HG02938 (cell line): Measurements from ENCODE around the gene HNRNPA1L2.
"Not testable (repeated sequence)": the region's sequence is repeated elsewhere in the genome, so short reads cannot be mapped to it uniquely, and the experiment has no call there.

ENCODE experiments used
- ATAC-seq: cut with Tn5 transposase; IDR thresholded peaks from one replicate; pipeline ENCODE4 v1.9.1; 2021; ENCODE audit warnings: mild to moderate bottlenecking, moderate library complexity; ENCODE audit not compliant: unreplicated experiment

Gene HNRNPA1L2

GRCh38 chr13:52642131-52642530, at the start of gene HNRNPA1L2:
Gene HNRNPA1L2 (plus strand): TSS chr13:52642431. CDS start chr13:52642493, 62 bp downstream.
- ATAC-seq: no peak

- not testable (repeated sequence) for ATAC-seq
These were observed 49.1 kb upstream of the HNRNPA1L2 start for GRCh38 chr13:52593175-52593574.

GRCh38 chr13:52593812-52594211, 48.4 kb upstream of the HNRNPA1L2 start:
- not testable (repeated sequence) for ATAC-seq

GRCh38 chr13:52594295-52594694, 47.9 kb upstream of the HNRNPA1L2 start:
- not testable (repeated sequence) for ATAC-seq

GRCh38 chr13:52597676-52598075, 44.6 kb upstream of the HNRNPA1L2 start:
- no peak for ATAC-seq

- peak; percentile 24 for ATAC-seq
These were observed 43.0 kb upstream of the HNRNPA1L2 start for GRCh38 chr13:52599037-52599847.

- peak; percentile 50 for ATAC-seq
These were observed 42.2 kb upstream of the HNRNPA1L2 start for GRCh38 chr13:52599848-52600603.

GRCh38 chr13:52600666-52601065, 41.6 kb upstream of the HNRNPA1L2 start:
- no peak for ATAC-seq

GRCh38 chr13:52603316-52603715, 38.9 kb upstream of the HNRNPA1L2 start:
- ATAC-seq: not testable (repeated sequence)

- ATAC-seq: not testable (repeated sequence)
These were observed 36.1 kb upstream of the HNRNPA1L2 start for GRCh38 chr13:52606126-52606525.

GRCh38 chr13:52606795-52607194, 35.4 kb upstream of the HNRNPA1L2 start:
- not testable (repeated sequence) for ATAC-seq

- ATAC-seq: not testable (repeated sequence)
These were observed 34.0 kb upstream of the HNRNPA1L2 start for GRCh38 chr13:52608184-52608583.

- peak; percentile 66 for ATAC-seq
These were observed 33.1 kb upstream of the HNRNPA1L2 start for GRCh38 chr13:52609013-52609606.

- ATAC-seq: not testable (repeated sequence)
These were observed 32.1 kb upstream of the HNRNPA1L2 start for GRCh38 chr13:52610158-52610557.

- no peak for ATAC-seq
These were observed 27.0 kb upstream of the HNRNPA1L2 start for GRCh38 chr13:52615134-52615801.

- ATAC-seq: no peak
These were observed 26.4 kb upstream of the HNRNPA1L2 start for GRCh38 chr13:52615812-52616211.

GRCh38 chr13:52617070-52618060, 24.9 kb upstream of the HNRNPA1L2 start:
- ATAC-seq: peak; percentile 94

GRCh38 chr13:52631083-52631690, 11.0 kb upstream of the HNRNPA1L2 start:
- ATAC-seq: peak; percentile 71

- no peak for ATAC-seq
These were observed 3.4 kb upstream of the HNRNPA1L2 start for GRCh38 chr13:52638666-52639328.
